ENCODE measurements around the gene SIRPG.

Gene SIRPG

DNA sequence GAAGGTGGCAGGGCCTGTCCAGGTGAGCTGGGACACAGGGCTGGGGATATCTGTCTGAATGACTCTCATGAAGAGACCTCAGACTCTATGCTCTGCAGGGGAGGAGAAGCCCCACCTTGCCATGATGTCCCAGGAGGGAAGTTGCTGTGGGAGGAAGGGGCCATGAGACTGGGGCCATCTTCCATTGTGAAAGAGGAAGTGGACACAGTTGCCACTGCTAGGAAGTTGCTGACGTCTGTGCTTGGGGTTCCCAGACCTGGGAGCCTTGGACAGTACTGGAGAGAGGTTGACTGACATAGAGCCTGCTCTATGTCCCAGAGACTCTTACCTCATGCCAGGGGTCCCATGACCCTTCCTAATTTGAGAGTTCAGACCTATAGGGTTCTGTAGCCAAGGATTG, 62.2 kb downstream of the SIRPG start:
- DNase-seq (ENCODE audit: low spot score) = no peak

DNA sequence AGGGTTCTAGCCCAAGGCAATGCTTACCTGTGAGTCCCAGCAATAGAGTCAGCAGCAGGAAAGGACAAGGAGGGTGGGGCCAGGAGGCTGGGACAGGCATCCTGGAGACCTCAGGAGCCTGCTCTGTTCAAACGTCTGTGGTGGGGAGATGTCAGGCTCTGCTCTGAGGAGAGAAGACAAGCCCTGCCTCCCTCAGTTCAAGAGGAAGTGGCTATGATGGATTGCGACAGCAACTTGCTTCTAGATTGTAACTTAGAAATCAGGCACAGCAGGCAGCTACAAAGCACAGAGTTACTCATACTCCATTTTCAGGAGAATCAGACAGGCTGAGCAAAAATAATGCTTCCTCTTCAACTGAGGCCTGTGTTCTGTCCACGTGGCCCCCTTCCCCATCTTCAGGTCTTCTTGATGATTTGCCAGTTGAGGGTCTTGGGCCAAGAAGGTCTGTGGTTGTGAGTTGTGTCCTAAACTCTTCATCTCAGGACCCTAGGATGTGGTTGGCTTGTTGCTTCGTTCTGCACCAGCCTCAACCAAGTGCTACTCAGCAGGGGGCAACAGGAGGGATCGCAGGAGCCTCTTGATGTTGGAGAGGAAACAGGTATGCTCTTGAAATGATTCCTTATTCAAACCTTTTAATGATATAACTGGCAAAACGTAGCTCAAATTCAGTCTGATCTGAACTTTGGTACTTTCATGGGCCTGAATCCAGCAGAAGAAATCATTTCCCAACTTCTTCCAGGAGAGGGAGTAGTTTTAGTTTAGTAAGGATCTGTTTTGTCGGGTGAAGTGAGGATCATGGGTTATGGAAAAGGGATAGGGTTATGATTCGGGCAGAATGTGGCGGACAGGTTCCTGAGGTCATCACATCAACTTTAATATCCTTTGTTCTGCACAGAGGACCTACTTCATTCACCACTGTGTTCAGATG, 68.8 kb downstream of the SIRPG start:
- no peak for DNase-seq (ENCODE audit: low spot score)

DNA sequence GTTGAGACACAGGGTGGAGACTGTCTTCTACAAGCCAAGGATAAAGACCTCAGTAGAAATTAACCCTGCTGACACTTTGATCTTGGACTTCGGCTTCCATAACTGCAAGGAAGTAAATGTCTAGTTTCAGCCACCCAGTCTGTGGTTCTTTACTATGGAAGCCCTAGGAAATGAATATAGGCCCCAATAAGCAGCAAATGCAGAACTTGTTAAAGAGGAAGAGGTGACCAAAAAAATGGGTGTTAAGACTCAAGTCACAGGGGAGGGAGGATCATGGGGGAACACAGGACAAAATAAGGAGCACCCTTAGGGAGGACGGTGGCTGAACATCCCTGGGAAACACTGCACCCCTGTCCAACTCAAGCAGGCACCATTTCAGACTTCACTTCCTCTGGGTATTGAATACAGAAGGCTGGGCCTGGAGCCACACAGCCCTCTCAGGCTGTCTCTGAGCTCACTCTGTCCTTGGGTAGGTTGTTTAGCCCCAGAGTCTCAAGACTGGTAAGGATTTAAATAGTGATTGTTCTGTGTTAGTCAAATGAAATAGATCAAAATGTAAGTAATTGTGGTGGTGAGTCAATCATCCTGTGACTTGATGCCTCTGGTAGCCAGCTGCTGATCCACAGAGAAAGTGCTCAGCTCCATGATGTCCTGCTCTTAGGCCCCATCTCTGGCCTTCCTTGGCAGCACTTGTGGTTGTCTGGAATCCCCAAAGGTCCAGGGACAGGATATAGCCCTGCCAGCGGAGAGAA, 69.6 kb downstream of the SIRPG start:
- DNase-seq (ENCODE audit: low spot score) = no peak

DNA sequence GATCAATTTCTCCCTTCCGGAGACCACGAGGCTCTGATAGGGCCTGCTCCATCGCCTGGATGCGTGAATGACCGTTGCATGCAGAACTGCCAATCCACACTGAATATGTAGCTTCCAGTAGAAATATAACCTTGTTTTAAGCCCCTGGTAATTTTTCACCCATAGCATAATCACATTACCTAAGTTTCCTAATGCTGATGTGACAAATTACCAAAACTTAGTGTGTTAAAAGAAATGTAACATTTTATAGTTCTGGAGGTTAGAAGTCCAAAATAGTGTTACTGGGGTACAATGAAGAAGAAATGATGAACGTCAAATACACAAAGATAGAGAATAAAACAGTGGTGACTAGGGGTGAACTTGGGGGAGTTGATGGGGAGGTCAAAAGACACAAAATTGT, 78.1 kb downstream of the SIRPG start:
- DNase-seq (ENCODE audit: low spot score) = no peak

All from CD4-positive, alpha-beta T cell treated with Interleukin-2 at 100 ng/mL for 4 hours (primary cell).